Measurements from ENCODE around the gene TMEM81. TPM values are rescaled to one million over a fixed set of nuclear protein-coding genes. Genes with fewer than 3 reads are reported as not detected.

Gene TMEM81
- total RNA-seq, 1 donor from 2014 or later: 2.5 TPM

- intact Hi-C loops (cut with DNase I): no loop called here
- DNase-seq (ENCODE audit: missing footprints) (no peak), ATAC-seq (no peak)
Observed at GRCh38 chr1:205045146-205045545, 39.1 kb downstream of the TMEM81 start.

- intact Hi-C loops (cut with DNase I): no loop called here
- no peak for DNase-seq (ENCODE audit: missing footprints)
Observed at GRCh38 chr1:205044741-205045140, 39.5 kb downstream of the TMEM81 start.

GRCh38 chr1:205043866-205044265, 40.4 kb downstream of the TMEM81 start:
- no peak for DNase-seq (ENCODE audit: missing footprints)
- intact Hi-C loops (cut with DNase I): no loop called here
- no peak for ATAC-seq

More at GRCh38 chr1:205044741-205045140, 39.5 kb downstream of the TMEM81 start:
- ATAC-seq: no peak

GRCh38 chr1:205042911-205043806, 41.1 kb downstream of the TMEM81 start, which contains the start of gene CNTN2:
CNTN2 (plus strand) TSS chr1:205043212; CDS start chr1:205053186, 9,974 bp downstream.
- DNase-seq (ENCODE audit: missing footprints) (no peak), ATAC-seq (no peak)
- intact Hi-C loops (cut with DNase I): no loop called here

DNA sequence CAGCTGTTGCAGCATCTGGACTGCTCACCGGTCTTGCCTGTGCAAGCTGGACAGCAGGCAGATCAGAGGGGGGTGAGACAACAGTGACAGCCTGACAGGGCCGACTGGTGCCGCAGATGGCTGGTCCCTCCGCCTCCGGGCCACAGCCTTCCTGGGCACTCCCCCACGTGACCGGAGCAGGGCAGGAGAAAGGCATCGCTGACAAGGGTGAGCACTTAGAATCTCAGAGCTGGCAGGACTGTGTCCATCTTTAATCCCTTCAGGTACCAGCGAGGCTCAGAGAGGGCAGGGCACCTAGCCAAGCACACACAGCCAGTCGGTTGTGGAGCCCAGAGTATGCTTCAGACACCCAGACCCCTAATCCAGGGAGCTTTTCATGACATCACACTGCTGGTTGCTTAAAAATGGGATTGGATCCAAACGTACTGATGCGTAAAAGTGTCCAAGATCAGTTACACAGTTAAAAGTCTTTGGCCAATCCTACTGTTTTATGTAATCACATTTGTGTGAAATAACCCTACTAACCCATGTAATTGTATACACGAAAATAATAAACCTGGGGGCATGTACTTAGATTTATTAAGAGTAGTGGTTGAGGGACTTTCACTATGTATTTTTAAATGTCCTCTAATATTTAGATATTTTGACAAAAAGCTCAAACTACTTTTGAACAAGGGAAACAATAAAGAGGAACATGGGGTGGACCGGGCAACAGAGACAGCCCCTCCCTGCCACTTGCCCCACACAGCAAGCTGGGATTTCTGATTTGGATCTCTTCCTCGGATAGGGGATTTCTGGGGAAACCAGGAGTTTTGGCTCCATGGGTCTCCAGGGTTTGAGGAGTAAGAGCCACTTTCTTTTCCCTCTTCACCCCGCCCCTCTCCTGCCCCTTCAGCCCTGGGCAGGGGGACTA, 42.0 kb downstream of the TMEM81 start:
- DNase-seq (ENCODE audit: missing footprints): no peak
- intact Hi-C loops (cut with DNase I): no loop called here
- ATAC-seq: no peak

DNA sequence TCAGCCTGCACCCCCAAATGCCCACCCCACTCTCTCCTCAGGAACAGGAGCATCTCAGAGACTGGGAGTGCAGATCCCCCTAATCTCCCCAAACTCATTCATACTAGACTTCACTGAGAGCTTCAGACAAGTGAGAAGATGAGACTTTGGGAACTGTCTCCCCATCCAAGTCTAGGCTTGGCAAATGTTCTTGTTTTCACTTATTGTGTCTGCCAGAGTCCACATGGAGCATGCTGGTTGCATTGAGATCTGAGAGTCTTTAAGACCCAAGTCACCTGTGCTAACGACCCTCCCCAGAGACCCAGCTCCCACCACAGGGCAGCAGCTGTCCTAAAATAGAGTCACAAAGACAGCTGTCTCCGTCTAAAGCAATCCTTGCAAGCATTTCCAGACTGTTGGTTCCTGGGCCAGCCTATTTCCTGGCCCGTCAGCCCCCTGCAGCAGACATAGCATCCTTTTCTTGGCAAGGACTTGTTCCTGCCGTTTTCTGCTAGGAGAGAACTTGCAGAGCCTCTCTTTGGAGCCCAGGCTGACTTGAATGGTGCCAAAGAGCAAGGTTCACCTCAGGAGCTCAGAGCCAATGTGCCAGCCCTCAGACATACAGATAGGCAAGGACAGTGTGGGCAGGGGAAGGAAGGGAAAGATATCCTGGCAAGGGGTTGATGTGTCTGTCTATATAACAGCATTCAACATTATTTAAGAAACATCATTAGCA, 43.1 kb downstream of the TMEM81 start:
- intact Hi-C loops (cut with DNase I): no loop called here
- DNase-seq (ENCODE audit: missing footprints): no peak
- ATAC-seq: no peak

GRCh38 chr1:205038132-205038786, 46.0 kb downstream of the TMEM81 start:
- intact Hi-C loops (cut with DNase I): no loop called here
- no peak for DNase-seq (ENCODE audit: missing footprints)
- no peak for ATAC-seq

DNA sequence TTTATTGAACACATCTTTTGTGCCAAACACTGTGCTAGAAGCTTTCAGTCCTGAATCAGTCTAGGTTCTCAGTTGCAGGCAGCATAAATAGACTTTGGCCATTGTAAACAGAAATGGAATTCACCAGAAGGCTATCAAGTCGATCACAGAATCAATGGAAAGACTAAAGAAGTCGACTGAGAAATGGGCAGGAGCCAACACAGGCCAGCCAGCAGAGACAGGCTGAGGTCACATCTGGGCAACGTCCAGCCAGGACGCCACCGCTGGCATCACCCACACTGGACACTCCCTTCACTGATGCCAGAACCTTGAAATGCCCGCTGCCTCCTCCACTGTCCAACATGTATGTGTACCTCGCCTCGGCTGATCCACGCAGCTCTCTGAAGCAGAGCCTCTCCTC, 46.7 kb downstream of the TMEM81 start:
- ATAC-seq: no peak
- DNase-seq (ENCODE audit: missing footprints): no peak
- intact Hi-C loops (cut with DNase I): no loop called here

Other genes starting within 250 kb of the TMEM81 start
- 10.5 TPM for gene NFASC, start 213.6 kb downstream of the TMEM81 start, total RNA-seq
- gene CNTN2, start 41.2 kb downstream of the TMEM81 start, total RNA-seq: 0.51 TPM
- gene RBBP5, start 37.5 kb upstream of the TMEM81 start, total RNA-seq: 10.0 TPM
- gene DSTYK, start 127.2 kb upstream of the TMEM81 start, total RNA-seq: 5.2 TPM
- gene TMCC2, start 143.5 kb upstream of the TMEM81 start, total RNA-seq: 1.2 TPM
- 1.1 TPM for gene NUAK2, start 237.3 kb upstream of the TMEM81 start, total RNA-seq